SU-DHL-6 (cell line): ENCODE measurements around the gene TBL2.

Experiments used
- H2AFZ ChIP-seq: fragments of 200-600 bp; sonication (generic); 2 replicates; pipeline ENCODE4 v1.6.1; 2014; ENCODE audit warnings: low read depth, mild to moderate bottlenecking, moderate library complexity, mixed read lengths, antibody characterized with exemption, low read length; ENCODE audit not compliant: severe bottlenecking
- H3F3A ChIP-seq: fragments of 200-600 bp; shearing (Covaris generic); 2 replicates; pipeline ENCODE4 v1.6.0; 2016; ENCODE audit warnings: antibody characterized with exemption, mild to moderate bottlenecking; ENCODE audit not compliant: insufficient read depth
- H3K27ac ChIP-seq: fragments of 200-600 bp; sonication (generic); 2 replicates; pipeline ENCODE4 v1.5.1; 2016; ENCODE audit warnings: low read depth, mild to moderate bottlenecking, low read length, moderate library complexity, mixed read lengths
- H3K27me3 ChIP-seq: fragments of 200-600 bp; sonication (generic), shearing (Covaris generic); 2 replicates; pipeline ENCODE4 v1.6.0; 2014; ENCODE audit warnings: mild to moderate bottlenecking, low read length
- H3K36me3 ChIP-seq: fragments of 200-600 bp; sonication (generic); 2 replicates; pipeline ENCODE4 v1.6.1; 2014; ENCODE audit warnings: mild to moderate bottlenecking, low read length, mixed read lengths
- H3K4me2 ChIP-seq: fragments of 300-600, 200-600 bp; shearing (Covaris generic), sonication (generic); 2 replicates; pipeline ENCODE4 v1.6.0; 2014; ENCODE audit warnings: low read length, low read depth, mild to moderate bottlenecking; ENCODE audit not compliant: poor library complexity, severe bottlenecking
- H3K4me3 ChIP-seq: fragments of 200-600 bp; sonication (generic); 2 replicates; pipeline ENCODE4 v1.5.1; 2014; ENCODE audit warnings: antibody characterized with exemption, low read length, mild to moderate bottlenecking, mixed read lengths; ENCODE audit not compliant: insufficient read depth, poor library complexity, severe bottlenecking
- H3K79me2 ChIP-seq: fragments of 200-600 bp; sonication (generic); 2 replicates; pipeline ENCODE4 v1.6.1; 2014; ENCODE audit warnings: mild to moderate bottlenecking, low read length, moderate library complexity; ENCODE audit not compliant: insufficient read depth
- H3K9ac ChIP-seq: fragments of 200-600 bp; sonication (generic); 2 replicates; pipeline ENCODE4 v1.7.0; 2014; ENCODE audit warnings: mild to moderate bottlenecking, low read length
- H3K9me2 ChIP-seq: fragments of 200-600 bp; sonication (generic); replicated peaks from 2 replicates; pipeline ENCODE4 v1.6.1; 2014; ENCODE audit warnings: low read length; ENCODE audit not compliant: insufficient read depth
- H3K9me3 ChIP-seq: fragments of 200-600 bp; sonication (generic); 2 replicates; pipeline ENCODE4 v1.6.1; 2014; ENCODE audit warnings: low read length, mixed read lengths; ENCODE audit not compliant: insufficient read depth
- H4K20me1 ChIP-seq: fragments of 200-600 bp; sonication (generic); 2 replicates; pipeline ENCODE4 v1.6.1; 2014; ENCODE audit warnings: low read depth, mild to moderate bottlenecking, antibody characterized with exemption, low read length, moderate library complexity, mixed read lengths
- EZH2phosphoT487 ChIP-seq: fragments of 200-600 bp; sonication (generic), shearing (Covaris generic); conservative IDR thresholded peaks from 2 replicates; pipeline ENCODE4 v1.6.1; 2018; ENCODE audit warnings: mild to moderate bottlenecking, antibody characterized with exemption, low read length, moderate library complexity, mixed read lengths
- TF ChIP-seq, protein P1 (sequence below): fragments of 200-600 bp; sonication (generic); IDR thresholded peaks from one replicate; pipeline ENCODE4 v1.5.1; 2017; ENCODE audit warnings: antibody characterized with exemption, mild to moderate bottlenecking, low read length, moderate library complexity; ENCODE audit not compliant: insufficient read depth, poor library complexity, severe bottlenecking

TBL2 gene

GRCh38 chr7:73599151-73599882, 20.9 kb upstream of the TBL2 start:
- H3K4me2 ChIP-seq = no peak overlapping the region
- no peaks in the 10 kb centered on the region for H3F3A ChIP-seq

DNA sequence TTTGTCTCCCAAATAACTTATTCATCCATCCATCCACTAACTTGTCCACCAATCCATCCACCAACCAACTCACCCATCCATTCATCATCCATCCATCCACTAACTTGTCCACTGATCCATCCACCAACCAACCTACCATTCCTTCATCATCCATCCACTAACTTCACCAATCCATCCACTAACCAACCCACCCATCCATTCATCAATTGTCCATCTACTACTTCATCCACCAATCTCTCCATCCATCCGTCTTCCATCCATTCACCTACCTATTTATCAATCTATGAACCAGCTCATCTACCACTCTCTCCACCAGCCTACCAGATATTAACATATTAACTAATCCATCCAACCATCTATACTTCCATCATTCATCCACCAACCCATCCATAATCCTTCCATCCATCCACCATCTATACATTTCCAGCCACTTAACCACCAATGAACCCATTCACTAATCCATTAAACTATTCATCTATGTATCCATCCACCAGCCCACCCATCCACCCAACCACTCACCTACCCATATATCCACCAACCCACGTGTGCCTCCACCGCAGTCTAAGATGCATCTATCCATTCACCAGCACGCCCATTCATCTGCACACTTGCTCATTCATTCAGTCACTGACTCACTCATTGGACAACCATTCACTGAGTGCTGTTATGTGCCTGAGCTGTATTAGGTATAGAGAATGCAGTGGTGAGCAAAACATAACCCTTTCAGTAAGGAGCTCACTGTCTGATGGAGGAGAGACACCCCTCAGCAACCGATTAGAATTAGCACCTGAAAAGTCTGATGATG, 19.8 kb upstream of the TBL2 start:
- H3K79me2 ChIP-seq = no peaks in the 10 kb centered on the region
- H3F3A ChIP-seq = no peaks in the 10 kb centered on the region
- no peaks in the 10 kb centered on the region for H3K9me2 ChIP-seq
- no peak overlapping the region for H3K9ac ChIP-seq
- no peak overlapping the region for H3K27ac ChIP-seq
- H3K36me3 ChIP-seq = no peaks in the 10 kb centered on the region
- H4K20me1 ChIP-seq = no peaks in the 10 kb centered on the region
- H3K4me3 ChIP-seq = no peak overlapping the region
- no peak overlapping the region for H2AFZ ChIP-seq
- H3K27me3 ChIP-seq = no peaks in the 10 kb centered on the region
- H3K4me2 ChIP-seq = no peak overlapping the region
- H3K9me3 ChIP-seq = no peaks in the 10 kb centered on the region
- TF ChIP-seq, protein P1, sequence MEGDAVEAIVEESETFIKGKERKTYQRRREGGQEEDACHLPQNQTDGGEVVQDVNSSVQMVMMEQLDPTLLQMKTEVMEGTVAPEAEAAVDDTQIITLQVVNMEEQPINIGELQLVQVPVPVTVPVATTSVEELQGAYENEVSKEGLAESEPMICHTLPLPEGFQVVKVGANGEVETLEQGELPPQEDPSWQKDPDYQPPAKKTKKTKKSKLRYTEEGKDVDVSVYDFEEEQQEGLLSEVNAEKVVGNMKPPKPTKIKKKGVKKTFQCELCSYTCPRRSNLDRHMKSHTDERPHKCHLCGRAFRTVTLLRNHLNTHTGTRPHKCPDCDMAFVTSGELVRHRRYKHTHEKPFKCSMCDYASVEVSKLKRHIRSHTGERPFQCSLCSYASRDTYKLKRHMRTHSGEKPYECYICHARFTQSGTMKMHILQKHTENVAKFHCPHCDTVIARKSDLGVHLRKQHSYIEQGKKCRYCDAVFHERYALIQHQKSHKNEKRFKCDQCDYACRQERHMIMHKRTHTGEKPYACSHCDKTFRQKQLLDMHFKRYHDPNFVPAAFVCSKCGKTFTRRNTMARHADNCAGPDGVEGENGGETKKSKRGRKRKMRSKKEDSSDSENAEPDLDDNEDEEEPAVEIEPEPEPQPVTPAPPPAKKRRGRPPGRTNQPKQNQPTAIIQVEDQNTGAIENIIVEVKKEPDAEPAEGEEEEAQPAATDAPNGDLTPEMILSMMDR = no peak
- TF ChIP-seq EZH2phosphoT487 = no peak

More at GRCh38 chr7:73599151-73599882, 20.9 kb upstream of the TBL2 start:
- H3K36me3 ChIP-seq = no peaks in the 10 kb centered on the region
- H3K9me2 ChIP-seq = no peaks in the 10 kb centered on the region
- H4K20me1 ChIP-seq = no peaks in the 10 kb centered on the region
- H3K4me3 ChIP-seq = no peak overlapping the region
- H3K27ac ChIP-seq = no peak overlapping the region
- TF ChIP-seq, protein P1 = no peak
- no peak for TF ChIP-seq EZH2phosphoT487
- H3K9me3 ChIP-seq = no peaks in the 10 kb centered on the region
- H3K27me3 ChIP-seq = no peaks in the 10 kb centered on the region
- no peak overlapping the region for H2AFZ ChIP-seq
- H3K9ac ChIP-seq = no peak overlapping the region
- H3K79me2 ChIP-seq = no peaks in the 10 kb centered on the region

- Histone ChIP-seq H4K20me1 (no peaks in the 10 kb centered on the region), H3K36me3 (no peaks in the 10 kb centered on the region), H2AFZ (no peak overlapping the region), H3K27ac (no peak overlapping the region), H3K4me2 (no peak overlapping the region), H3K9ac (no peak overlapping the region), H3K79me2 (no peaks in the 10 kb centered on the region), H3K4me3 (no peak overlapping the region), H3K9me2 (no peaks in the 10 kb centered on the region), H3K27me3 (no peaks in the 10 kb centered on the region), H3F3A (no peaks in the 10 kb centered on the region), H3K9me3 (no peaks in the 10 kb centered on the region)
- TF ChIP-seq EZH2phosphoT487 = no peak
- TF ChIP-seq, protein P1 = no peak
Observed at GRCh38 chr7:73596191-73597065, 18.0 kb upstream of the TBL2 start.
